LNCaP clone FGC (cell line): ENCODE measurements around the gene SAMD15.

Experiments
- DNase-seq: peaks from one replicate; pipeline ENCODE4 v3.0.0-alpha.2; 2011; ENCODE audit warnings: low read depth
- H3K4me3 ChIP-seq: 2 replicates; pipeline ENCODE4 v1.5.1; 2011; ENCODE audit warnings: mild to moderate bottlenecking, low read depth, low read length, control low read depth
- CTCF ChIP-seq: IDR thresholded peaks from 2 replicates; pipeline ENCODE4 v1.5.1; 2012; ENCODE audit warnings: mild to moderate bottlenecking; ENCODE audit not compliant: control insufficient read depth, insufficient read depth; ENCODE audit errors: extremely low read depth

Gene SAMD15

GRCh38 chr14:77353469-77354141, 23.6 kb upstream of the SAMD15 start:
- TF ChIP-seq CTCF, result no peak
- H3K4me3 ChIP-seq, result no peak overlapping the region
- DNase-seq, result no peak

GRCh38 chr14:77355811-77356210, 21.4 kb upstream of the SAMD15 start:
- no peak overlapping the region for H3K4me3 ChIP-seq
- TF ChIP-seq CTCF, result no peak
- DNase-seq, result no peak

- no peak for DNase-seq
- no peak for TF ChIP-seq CTCF
- no peak overlapping the region for H3K4me3 ChIP-seq
Measured at GRCh38 chr14:77356899-77357298, 20.3 kb upstream of the SAMD15 start.

GRCh38 chr14:77359626-77360025, 17.6 kb upstream of the SAMD15 start:
- TF ChIP-seq CTCF, result no peak
- no peak for DNase-seq
- H3K4me3 ChIP-seq, result no peak overlapping the region

- DNase-seq, result no peak
- H3K4me3 ChIP-seq, result no peak overlapping the region
- TF ChIP-seq CTCF, result no peak
Measured at GRCh38 chr14:77364146-77364545, 13.0 kb upstream of the SAMD15 start.

- no peak for DNase-seq
- H3K4me3 ChIP-seq, result no peak overlapping the region
- TF ChIP-seq CTCF, result no peak
Measured at GRCh38 chr14:77369285-77369684, 7.9 kb upstream of the SAMD15 start.

GRCh38 chr14:77372304-77372841, 4.8 kb upstream of the SAMD15 start:
- DNase-seq, result no peak
- no peak for TF ChIP-seq CTCF
- H3K4me3 ChIP-seq, result no peak overlapping the region
